Occipital lobe (tissue), 2 donors: ENCODE data around the gene DNM3. TPM values are rescaled to one million over a fixed set of nuclear protein-coding genes. Genes with fewer than 3 reads are reported as not detected.

ENCODE experiments used
- DNase-seq: peaks from one replicate; lab custom pipeline; 2025; lab: John Stamatoyannopoulos, UW
- total RNA-seq: library from RNA; depleted of rRNA; stranded (reverse); fragments of >200 nt; gene quantifications from one replicate; pipeline ENCODE4 v1.2.3, GENCODE V29; 2014

Gene DNM3
- total RNA-seq, 1 donor from 2014 or later, result 115 TPM

DNA sequence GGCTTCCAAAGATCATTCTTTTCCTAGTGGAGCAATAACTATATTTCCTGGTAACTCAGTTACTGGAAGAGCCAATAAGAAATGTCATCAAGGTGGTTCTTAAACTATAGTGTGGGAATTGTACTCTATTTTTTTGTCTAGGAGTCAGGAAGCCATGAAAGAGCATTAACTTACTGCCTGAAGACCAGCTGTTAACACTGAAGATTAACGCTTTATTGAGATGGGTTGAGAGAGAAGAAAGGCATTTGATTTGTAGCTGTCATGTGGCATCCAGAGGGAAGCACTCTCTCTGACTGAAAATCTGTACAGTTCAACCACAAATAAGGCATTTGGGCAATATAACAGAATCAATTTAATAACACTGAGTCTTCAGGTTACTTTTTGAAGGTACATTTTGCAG lies 76.0 kb downstream of the DNM3 start:
- DNase-seq, result no peak

DNA sequence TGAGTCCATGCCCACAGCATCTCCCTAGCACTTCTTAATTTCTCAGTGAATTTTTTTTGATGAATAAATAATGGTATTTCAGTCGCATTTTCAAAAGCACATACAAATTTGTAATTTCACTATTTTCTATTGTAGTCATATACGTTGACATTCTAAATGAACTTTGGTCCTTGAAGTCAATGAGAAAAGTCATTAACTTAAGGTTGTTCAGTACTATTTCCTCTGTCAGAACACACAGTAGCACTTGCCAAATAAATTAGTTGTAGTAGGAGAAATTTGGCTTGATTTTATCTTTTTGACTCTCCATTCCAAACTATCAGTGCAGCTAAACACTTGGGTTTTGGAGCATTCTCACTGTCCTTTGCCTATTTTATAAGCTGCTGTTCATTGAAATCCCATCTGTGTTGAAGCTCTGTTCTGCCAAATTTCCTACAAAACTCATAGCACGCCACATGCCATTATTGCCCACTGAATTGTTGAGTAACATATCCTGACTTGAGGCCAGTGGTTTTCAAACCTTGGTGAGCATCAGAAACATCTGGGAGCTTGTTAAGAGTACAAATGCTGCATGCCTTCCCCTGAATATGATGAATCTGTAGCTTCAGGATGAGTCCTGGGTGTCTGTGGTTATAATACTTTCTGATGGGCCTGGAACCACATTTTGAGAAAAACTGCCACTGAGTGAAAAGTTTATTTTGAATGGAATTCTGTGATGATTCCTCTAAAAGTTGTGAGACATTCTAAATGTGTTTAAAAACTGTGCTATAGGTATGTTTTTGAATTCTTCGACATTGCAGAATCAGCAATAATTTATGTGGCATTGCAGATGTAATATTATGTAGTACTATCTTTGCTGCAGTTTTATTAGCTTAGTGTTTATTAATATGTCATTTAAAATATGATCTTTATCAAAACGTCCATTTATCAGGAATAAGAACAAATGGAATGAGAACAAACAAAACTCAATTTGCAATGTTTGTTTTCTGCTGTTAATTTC lies 78.9 kb downstream of the DNM3 start:
- no peak for DNase-seq

DNA sequence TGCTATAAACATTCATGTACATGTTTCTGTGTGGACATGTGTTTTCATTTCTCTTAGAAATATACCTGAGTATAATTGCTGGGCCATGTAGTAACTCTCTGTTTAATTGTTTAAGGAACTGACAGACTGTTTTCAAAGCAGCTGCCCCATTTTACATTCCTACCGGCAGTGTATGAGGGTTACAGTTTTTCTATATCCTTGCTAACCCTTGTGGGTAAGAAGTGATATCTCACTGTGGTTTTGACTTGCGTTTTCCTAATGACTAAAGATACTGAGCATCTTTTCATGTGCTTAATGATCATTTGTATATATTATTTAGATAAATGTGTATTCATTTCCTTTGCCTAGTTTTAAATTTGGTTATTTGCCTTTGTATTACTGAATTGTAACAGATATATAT lies 81.7 kb downstream of the DNM3 start:
- DNase-seq, result no peak

DNA sequence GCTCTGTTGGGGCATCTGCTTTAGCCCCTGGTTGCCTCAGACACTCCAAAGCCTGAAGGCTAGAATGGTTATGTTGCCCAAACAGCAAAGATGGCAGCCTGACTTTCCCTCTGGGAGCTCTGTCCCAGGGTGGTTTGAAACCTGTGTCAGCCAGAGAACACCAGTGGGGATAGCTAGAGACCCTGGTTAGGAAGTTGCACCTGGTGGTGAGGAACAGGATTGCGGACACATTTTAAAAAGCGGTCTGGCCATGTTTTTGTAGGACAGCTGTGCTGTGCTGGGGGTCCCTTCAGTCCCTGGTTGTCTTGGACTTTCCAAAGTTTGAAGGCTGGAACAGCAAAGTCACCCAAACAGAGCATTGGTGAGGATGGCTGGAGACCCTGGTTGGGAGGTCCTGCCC lies 87.8 kb downstream of the DNM3 start:
- no peak for DNase-seq

DNA sequence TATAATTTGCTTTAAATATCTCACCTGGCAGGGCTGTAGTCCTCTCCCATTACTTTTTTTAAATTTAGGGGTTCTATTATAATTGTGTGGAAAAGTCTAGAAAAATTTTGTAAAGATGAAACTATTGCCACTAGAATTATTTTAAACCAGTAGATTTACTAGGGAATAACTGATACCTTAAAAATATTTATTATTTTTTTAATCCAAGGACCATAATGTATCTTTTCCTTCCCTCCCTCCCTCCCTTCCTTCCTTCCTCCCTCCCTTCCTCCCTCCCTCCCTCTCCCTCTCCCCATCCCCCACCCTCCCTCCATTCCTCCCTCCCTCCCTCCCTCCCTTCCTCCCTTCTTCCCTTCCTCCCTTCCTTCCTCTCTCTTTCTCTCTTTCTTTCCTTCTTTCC lies 90.5 kb downstream of the DNM3 start:
- no peak for DNase-seq

DNA sequence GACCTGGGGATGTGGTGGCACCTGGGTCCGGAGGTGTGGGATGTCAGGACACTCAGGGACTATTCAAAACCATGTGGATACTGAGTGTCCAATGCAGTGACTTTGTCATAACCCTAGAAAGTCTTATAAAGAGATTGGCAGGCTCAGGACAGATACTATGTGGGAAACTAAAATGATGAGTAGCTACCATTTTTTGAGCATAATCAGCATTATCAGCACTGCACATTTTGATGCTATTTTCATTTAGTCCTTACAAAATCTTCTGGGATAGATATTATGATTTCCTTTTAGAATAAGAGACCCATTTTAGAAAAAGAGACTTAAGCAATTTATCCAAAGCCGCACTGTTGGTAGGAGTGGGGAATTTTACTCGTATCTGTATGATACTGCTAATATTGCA lies 93.4 kb downstream of the DNM3 start:
- no peak for DNase-seq

DNA sequence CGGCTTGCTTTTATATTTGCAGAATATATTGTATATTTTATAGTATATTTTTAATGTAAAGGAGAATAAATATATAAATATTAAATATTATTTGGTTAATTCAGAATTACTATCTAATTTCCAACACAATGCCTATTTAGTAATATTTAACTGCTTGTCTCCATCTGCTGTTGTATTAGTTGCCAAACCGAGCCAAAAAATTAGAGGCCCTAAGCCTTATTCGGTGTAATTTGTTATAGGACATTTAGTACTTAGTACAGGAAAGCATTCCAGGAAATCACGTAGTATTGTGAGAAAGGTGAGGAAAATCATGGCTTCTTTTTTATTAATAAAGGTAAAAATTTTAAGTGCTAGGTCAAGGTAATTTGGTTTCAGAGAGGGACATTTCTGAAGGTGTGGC lies 93.8 kb downstream of the DNM3 start:
- no peak for DNase-seq

GRCh38 chr1:171935664-171936063 lies 94.4 kb downstream of the DNM3 start:
- no peak for DNase-seq

DNA sequence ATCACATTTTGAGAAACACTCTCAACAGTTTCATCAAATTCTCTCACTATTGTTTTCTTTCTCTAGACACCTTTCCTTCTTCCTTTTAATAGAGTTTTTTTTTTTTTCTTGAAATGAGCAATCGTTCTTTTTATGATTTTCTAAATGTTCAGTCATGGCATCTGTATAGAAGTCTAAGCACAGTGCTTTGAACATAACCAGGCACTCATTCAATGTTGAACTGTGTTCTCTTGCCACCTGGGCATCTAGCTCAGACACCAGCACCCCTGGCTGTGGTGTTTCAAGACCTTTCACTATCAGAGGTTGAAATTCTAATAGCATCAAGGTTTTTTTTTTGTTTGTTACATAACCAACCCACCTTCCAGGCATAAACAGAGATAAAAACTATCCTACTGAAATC lies 96.6 kb downstream of the DNM3 start:
- no peak for DNase-seq

DNA sequence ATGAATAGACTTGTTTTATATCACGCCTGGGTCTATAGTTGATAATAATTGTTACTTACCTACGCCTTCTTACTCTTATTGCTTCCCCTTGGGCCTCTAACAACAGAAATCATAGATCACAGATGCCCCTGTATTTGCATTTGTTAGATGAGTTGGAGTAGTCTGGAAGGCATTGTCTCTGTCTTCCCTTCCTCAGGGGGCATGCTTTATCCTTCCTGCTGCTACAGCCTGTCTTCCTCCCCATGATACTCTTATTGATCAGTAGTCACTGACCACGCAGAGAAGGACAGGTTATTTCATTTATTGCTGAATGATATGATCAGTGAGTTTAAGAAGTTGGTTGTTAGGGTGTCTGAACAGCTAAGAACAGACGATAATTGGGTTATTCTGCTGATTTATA lies 98.4 kb downstream of the DNM3 start:
- no peak for DNase-seq

- DNase-seq, result no peak
These were observed 99.1 kb downstream of the DNM3 start for GRCh38 chr1:171940368-171940767.

- DNase-seq, result no peak
These were observed 100.6 kb downstream of the DNM3 start for GRCh38 chr1:171941920-171942319.

- DNase-seq, result no peak
These were observed 102.8 kb downstream of the DNM3 start for GRCh38 chr1:171943973-171944561.

DNA sequence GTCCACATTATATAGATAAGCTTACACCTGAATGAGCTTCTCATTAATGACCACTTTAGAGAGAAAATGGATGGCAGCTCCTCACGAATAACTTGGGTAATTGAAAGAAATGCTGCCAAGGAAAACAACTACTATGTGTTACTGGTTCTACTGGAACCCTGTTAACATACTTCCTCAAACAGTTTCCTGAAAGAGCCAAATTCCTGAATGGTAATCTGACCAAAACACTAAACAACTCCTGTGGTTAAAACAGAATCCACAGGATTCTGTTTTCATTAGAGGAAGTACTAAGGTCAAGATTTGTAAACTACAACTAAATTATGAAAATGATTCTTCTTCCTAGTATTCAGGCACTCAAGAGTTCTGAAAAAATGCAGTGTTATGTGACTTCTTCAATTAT lies 107.2 kb downstream of the DNM3 start:
- no peak for DNase-seq

GRCh38 chr1:171949316-171949715 lies 108.0 kb downstream of the DNM3 start:
- DNase-seq, result no peak

- DNase-seq, result no peak
These were observed 112.5 kb downstream of the DNM3 start for GRCh38 chr1:171953835-171954234.

GRCh38 chr1:171954361-171954760 lies 113.1 kb downstream of the DNM3 start:
- DNase-seq, result no peak

DNA sequence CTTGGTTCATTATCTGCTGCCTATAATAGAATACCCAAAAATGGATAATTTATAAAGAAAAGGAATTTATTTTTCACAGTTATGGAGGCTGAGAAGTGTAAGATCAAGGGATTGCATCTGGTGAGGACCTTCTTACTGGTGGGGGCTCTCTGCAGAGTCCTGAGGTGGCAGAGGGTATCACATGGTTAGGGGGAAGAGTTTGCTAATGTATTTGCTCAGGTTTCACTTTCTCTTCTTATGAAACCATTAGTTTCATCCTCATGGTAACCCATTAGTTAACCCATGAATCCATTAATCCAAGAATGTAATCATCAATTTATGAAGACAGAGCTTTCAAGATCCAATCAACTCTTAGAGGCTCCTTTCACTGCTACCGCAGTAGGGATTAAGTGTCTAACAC lies 120.6 kb downstream of the DNM3 start:
- no peak for DNase-seq

GRCh38 chr1:171963762-171964161 lies 122.5 kb downstream of the DNM3 start:
- no peak for DNase-seq

GRCh38 chr1:171965777-171966176 lies 124.5 kb downstream of the DNM3 start:
- no peak for DNase-seq

DNA sequence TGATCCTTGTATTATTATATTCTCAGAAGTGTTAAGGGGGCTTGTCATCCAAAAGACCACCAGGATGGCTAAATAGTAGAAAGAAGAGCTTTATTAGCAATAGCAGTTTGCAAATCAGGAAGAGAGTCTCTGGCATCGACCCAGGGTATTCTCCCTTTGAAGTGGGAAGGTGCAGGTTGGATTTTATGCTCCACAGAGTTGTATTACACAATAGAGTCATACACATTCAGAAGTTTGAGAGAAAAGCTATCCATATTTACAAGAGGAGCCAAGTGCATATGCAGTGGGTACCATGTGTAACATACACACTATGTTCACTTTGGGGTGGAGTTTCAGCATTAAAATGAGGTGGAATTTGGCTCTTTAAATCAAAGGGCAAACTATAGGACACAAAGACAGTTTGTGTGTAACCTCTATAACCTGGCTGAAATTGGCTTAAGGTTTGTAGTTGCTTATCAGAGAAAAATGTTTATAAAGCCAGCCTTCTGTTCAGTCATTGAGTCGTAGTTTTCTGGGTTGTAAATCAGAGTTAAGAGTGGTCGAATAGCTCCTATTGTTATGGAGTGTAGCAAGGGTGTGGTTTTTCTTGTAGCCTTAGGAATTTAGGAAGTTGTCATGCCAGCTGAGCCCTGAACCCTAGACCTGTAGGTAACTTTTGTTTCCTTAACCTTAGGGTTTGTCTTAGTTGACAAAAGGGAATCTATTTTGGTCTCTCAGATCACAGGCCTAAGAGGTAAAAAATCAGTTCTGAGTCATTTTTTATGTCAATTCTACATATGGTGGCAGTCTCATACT lies 125.3 kb downstream of the DNM3 start:
- DNase-seq, result no peak

- no peak for DNase-seq
These were observed 127.9 kb downstream of the DNM3 start for GRCh38 chr1:171969226-171969625.
